AG04450 (cell line): ENCODE measurements around the gene EPGN. TPM values are rescaled to one million over a fixed set of nuclear protein-coding genes. Genes with fewer than 3 reads are reported as not detected.

Source experiments
- CTCF ChIA-PET: fragments of 300-600, 350-600 bp; formaldehyde crosslinking; extraction: SDS; loops from one replicate; lab custom pipeline; 2022; ENCODE audit warnings: antibody characterized with exemption, inconsistent platforms; lab: Charles Lee
- POLR2A ChIA-PET: fragments of 350-600 bp; formaldehyde crosslinking; extraction: SDS; loops from one replicate; lab custom pipeline; 2021; ENCODE audit warnings: antibody characterized with exemption, inconsistent platforms; lab: Yijun Ruan, JAX
- DNase-seq: peaks from one replicate; pipeline ENCODE4 v3.0.0-alpha.2; 2011; ENCODE audit warnings: low read depth, low spot score
- H3K27ac ChIP-seq: one replicate; pipeline ENCODE4 v1.5.1; 2012; ENCODE audit warnings: low read depth, low read length, control low read depth
- H3K27me3 ChIP-seq: one replicate; pipeline ENCODE4 v1.6.0; 2012; ENCODE audit warnings: low read length; ENCODE audit not compliant: control insufficient read depth, insufficient read depth
- H3K4me3 ChIP-seq: 2 replicates; pipeline ENCODE4 v1.5.1; 2011; ENCODE audit warnings: mild to moderate bottlenecking, low read depth, low read length, control low read depth
- H3K9me3 ChIP-seq: 2 replicates; pipeline ENCODE4 v1.5.1; 2012; ENCODE audit warnings: low read length; ENCODE audit not compliant: control insufficient read depth, insufficient read depth
- CTCF ChIP-seq: IDR thresholded peaks from 2 replicates; pipeline ENCODE4 v1.5.1; 2011; ENCODE audit warnings: low read depth, low read length, control low read depth, inconsistent platforms
- polyA plus RNA-seq: library from polyadenylated mRNA; depleted of rRNA; stranded (reverse); fragments of >200 nt; gene quantifications from 2 replicates; pipeline ENCODE4 v1.2.3, GENCODE V29; 2011

The EPGN gene
- polyA plus RNA-seq, 1 experiment: not detected

GRCh38 chr4:74324262-74324661 is 16.0 kb downstream of the EPGN start:
- Histone ChIP-seq H3K27ac (no peak overlapping the region), H3K9me3 (no peaks in the 10 kb centered on the region), H3K4me3 (no peak overlapping the region), H3K27me3 (no peaks in the 10 kb centered on the region)
- ChIA-PET CTCF (interaction anchor here (1.0 to 13.1 kb wide), 3 partner anchors 47 to 349 kb away, joined by 4 to 365 read pairs (median 5); no protein-coding TSS in a partner anchor), POLR2A (no interaction called here)
- no peak for TF ChIP-seq CTCF
- DNase-seq: no peak

GRCh38 chr4:74325886-74326285 is 17.6 kb downstream of the EPGN start:
- ChIA-PET POLR2A (no interaction called here), CTCF (interaction anchor here (13.1 kb wide), 1 partner anchor 348 kb away, joined by 365 read pairs; no protein-coding TSS in a partner anchor)
- Histone ChIP-seq H3K4me3 (no peak overlapping the region), H3K27ac (no peak overlapping the region), H3K9me3 (peaks cover 3% of the 10 kb centered on the region; the same call in 1 of the 2 replicates), H3K27me3 (no peaks in the 10 kb centered on the region)
- no peak for TF ChIP-seq CTCF
- no peak for DNase-seq

- DNase-seq: no peak
- POLR2A ChIA-PET: interaction anchor here (0.7 kb wide), 1 partner anchor 312 kb away, joined by 3 read pairs; no protein-coding TSS in a partner anchor
- TF ChIP-seq CTCF: no peak
- no peaks in the 10 kb centered on the region for H3K27me3 ChIP-seq
- no peak overlapping the region for H3K27ac ChIP-seq
- no peak overlapping the region for H3K4me3 ChIP-seq
- H3K9me3 ChIP-seq: peaks cover 3% of the 10 kb centered on the region; the same call in 1 of the 2 replicates
- CTCF ChIA-PET: interaction anchor here (3.1 kb wide), 1 partner anchor 348 kb away, joined by 9 read pairs; no protein-coding TSS in a partner anchor
Measured at GRCh38 chr4:74327762-74328161, 19.5 kb downstream of the EPGN start.

- H3K27me3 ChIP-seq: no peaks in the 10 kb centered on the region
- no peak for DNase-seq
- TF ChIP-seq CTCF: no peak
- H3K4me3 ChIP-seq: no peak overlapping the region
- ChIA-PET CTCF (interaction anchor here (1.1 to 3.1 kb wide), 3 partner anchors 8 to 347 kb away, joined by 3 to 11 read pairs (median 9); no protein-coding TSS in a partner anchor), POLR2A (interaction anchor here (0.7 kb wide), 1 partner anchor 311 kb away, joined by 3 read pairs; no protein-coding TSS in a partner anchor)
- H3K27ac ChIP-seq: no peak overlapping the region
- H3K9me3 ChIP-seq: peaks cover 3% of the 10 kb centered on the region; the same call in 1 of the 2 replicates
Measured at GRCh38 chr4:74328501-74328900, 20.2 kb downstream of the EPGN start.

GRCh38 chr4:74329307-74329706 is 21.0 kb downstream of the EPGN start:
- H3K27ac ChIP-seq: no peak overlapping the region
- TF ChIP-seq CTCF: no peak
- DNase-seq: no peak
- POLR2A ChIA-PET: no interaction called here
- peaks cover 6% of the 10 kb centered on the region; the same call in 1 of the 2 replicates for H3K9me3 ChIP-seq
- CTCF ChIA-PET: interaction anchor here (1.7 to 3.1 kb wide), 2 partner anchors 9 to 346 kb away, joined by 9 to 11 read pairs; no protein-coding TSS in a partner anchor
- H3K27me3 ChIP-seq: no peaks in the 10 kb centered on the region
- no peak overlapping the region for H3K4me3 ChIP-seq
